HCT116 (cell line): ENCODE measurements around the gene STK35. TPM values are rescaled to one million over a fixed set of nuclear protein-coding genes. Genes with fewer than 3 reads are reported as not detected.
A peak's percentile ranks its signal among the peaks of the same experiment; 100 is the strongest.

Experiments used
- ATAC-seq: fragments of 200-7000 bp; cut with Tn5 transposase; 2 replicates; pipeline ENCODE4 v1.9.1; 2020; ENCODE audit warnings: mild to moderate bottlenecking, moderate library complexity
- BruUV-seq: library from RNA; stranded (reverse); fragments of 400-500 nt; replicated peaks from 2 replicates; lab custom pipeline; 2021; lab: Mats Ljungman, UMichigan
- CTCF ChIA-PET: fragments of 300-600 bp; sonication (Branson Sonifier 250); formaldehyde crosslinking; loops from one replicate; lab custom pipeline; 2021; ENCODE audit warnings: antibody characterized with exemption; lab: Charles Lee
- POLR2A ChIA-PET: fragments of 300-600, 350-600 bp; sonication (Branson Sonifier 250); formaldehyde crosslinking; loops from one replicate; lab custom pipeline; 2021; ENCODE audit warnings: antibody characterized with exemption; lab: Charles Lee
- RAD21 ChIA-PET, 2 experiments: fragments of 300-600 bp; sonication (Branson Sonifier 250); formaldehyde crosslinking; loops; one replicate each; lab custom pipeline; 2023; ENCODE audit warnings: low total read pairs in 2 of 2; ENCODE audit not compliant: uncharacterized antibody in 2 of 2, unreplicated experiment in 2 of 2, low non-redundant PET in 1 of 2; lab: Charles Lee
- DNase-seq: peaks from one replicate; pipeline ENCODE4 v3.0.0-alpha.2; 2010; ENCODE audit warnings: low read depth, low spot score
- H2AFZ ChIP-seq: fragments of 200-600 bp; shearing (Covaris generic), sonication (generic); 2 replicates; pipeline ENCODE4 v1.6.1; 2017; ENCODE audit warnings: low read depth, mixed run types, mixed read lengths, antibody characterized with exemption, low read length; ENCODE audit not compliant: poor library complexity, severe bottlenecking
- H3K27ac ChIP-seq: 2 replicates; pipeline ENCODE4 v1.5.1; 2012; ENCODE audit warnings: low read depth, low read length
- H3K27me3 ChIP-seq: fragments of 200-600 bp; sonication (generic); 2 replicates; pipeline ENCODE4 v1.6.1; 2016; ENCODE audit warnings: mixed run types, low read length, mixed read lengths; ENCODE audit not compliant: insufficient read depth
- H3K36me3 ChIP-seq, 2 experiments: fragments of 200-500 bp in 1 of 2; fragments of 200-600 bp in 1 of 2; sonication (Bioruptor generic) in 1 of 2; sonication (generic) in 1 of 2; 2 replicates each; pipeline versions ENCODE4 v1.5.1 to v1.6.1; 2014 to 2016; ENCODE audit warnings: low read length in 2 of 2, inconsistent platforms in 1 of 2, mixed read lengths in 1 of 2, mixed run types in 1 of 2; ENCODE audit not compliant: insufficient read depth in 2 of 2, control insufficient read depth in 1 of 2
- H3K4me1 ChIP-seq, 2 experiments: fragments of 200-600 bp in 1 of 2; sonication (generic) in 1 of 2; 2 replicates each; pipeline versions ENCODE4 v1.5.1 to v1.6.1; 2012 to 2017; ENCODE audit warnings: low read length in 2 of 2, inconsistent platforms in 1 of 2, mild to moderate bottlenecking in 1 of 2, mixed read lengths in 1 of 2, mixed run types in 1 of 2, moderate library complexity in 1 of 2; ENCODE audit not compliant: insufficient read depth in 2 of 2, control insufficient read depth in 1 of 2
- H3K4me2 ChIP-seq: fragments of 200-600 bp; sonication (generic); 2 replicates; pipeline ENCODE4 v1.6.1; 2017; ENCODE audit warnings: mixed run types, low read length, mixed read lengths
- H3K4me3 ChIP-seq, 2 experiments: fragments of 200-600 bp in 1 of 2; sonication (generic) in 1 of 2; replicated peaks in 1 of 2; 2 replicates each; pipeline ENCODE4 v1.5.1; 2011 to 2016; ENCODE audit warnings: low read length in 2 of 2, control low read depth in 1 of 2, low read depth in 1 of 2, mild to moderate bottlenecking in 1 of 2, mixed read lengths in 1 of 2, mixed run types in 1 of 2
- H3K79me2 ChIP-seq: fragments of 200-600 bp; sonication (generic); 2 replicates; pipeline ENCODE4 v1.6.1; 2017; ENCODE audit warnings: mild to moderate bottlenecking, mixed run types, low read length, moderate library complexity, mixed read lengths; ENCODE audit not compliant: insufficient read depth
- H3K9ac ChIP-seq: fragments of 200-600 bp; sonication (generic); 2 replicates; pipeline ENCODE4 v1.6.1; 2016; ENCODE audit warnings: low read length, mixed read lengths
- H3K9me2 ChIP-seq: fragments of 200-600 bp; sonication (generic), shearing (Covaris generic); 2 replicates; pipeline ENCODE4 v1.6.1; 2017; ENCODE audit warnings: mixed run types, mild to moderate bottlenecking, moderate library complexity; ENCODE audit not compliant: insufficient read depth
- H3K9me3 ChIP-seq, 2 experiments: fragments of 200-500 bp in 1 of 2; fragments of 200-600 bp in 1 of 2; sonication (Bioruptor generic) in 1 of 2; sonication (generic) in 1 of 2; 2 replicates each; pipeline ENCODE4 v1.6.1; 2014 to 2017; ENCODE audit warnings: low read length in 2 of 2, mixed read lengths in 2 of 2, inconsistent platforms in 1 of 2, low read depth in 1 of 2, mild to moderate bottlenecking in 1 of 2, mixed run types in 1 of 2, moderate library complexity in 1 of 2; ENCODE audit not compliant: control insufficient read depth in 1 of 2, insufficient read depth in 1 of 2
- H4K20me1 ChIP-seq: fragments of 200-600 bp; sonication (generic), shearing (Covaris generic); 2 replicates; pipeline ENCODE4 v1.6.1; 2017; ENCODE audit warnings: mixed run types, mild to moderate bottlenecking, moderate library complexity; ENCODE audit not compliant: insufficient read depth
- ATF3 ChIP-seq: IDR thresholded peaks from 2 replicates; pipeline ENCODE4 v1.6.1; 2012
- CEBPB ChIP-seq: IDR thresholded peaks from 2 replicates; pipeline ENCODE4 v1.6.1; 2012; ENCODE audit warnings: low read depth
- ELF1 ChIP-seq: IDR thresholded peaks from 2 replicates; pipeline ENCODE4 v1.6.1; 2012; ENCODE audit warnings: low read depth, borderline replicate concordance
- MAX ChIP-seq: IDR thresholded peaks from 2 replicates; pipeline ENCODE4 v1.6.1; 2012
- POLR2A ChIP-seq: IDR thresholded peaks from 2 replicates; pipeline ENCODE4 v1.7.0; 2011; ENCODE audit warnings: borderline replicate concordance; ENCODE audit not compliant: insufficient read depth, insufficient read length; ENCODE audit errors: extremely low read depth
- REST ChIP-seq: IDR thresholded peaks from 2 replicates; pipeline ENCODE4 v1.6.1; 2012; ENCODE audit warnings: low read depth
- SP1 ChIP-seq: IDR thresholded peaks from 2 replicates; pipeline ENCODE4 v1.6.1; 2012; ENCODE audit warnings: low read depth
- SRF ChIP-seq: IDR thresholded peaks from 2 replicates; pipeline ENCODE4 v1.6.1; 2012; ENCODE audit warnings: low read depth
- ZFX ChIP-seq: fragments of 450-650 bp; IDR thresholded peaks from 2 replicates; pipeline ENCODE4 v1.6.1; 2017
- intact Hi-C: fragments of 100-400 bp; cut with micrococcal nuclease; formaldehyde crosslinking; loops from 2 replicates; pipeline ENCODE4 v1.10.0; 2022
- total RNA-seq: library from RNA; stranded (reverse); gene quantifications from one replicate; pipeline ENCODE4 v1.2.1, GENCODE V29; 2021; ENCODE audit not compliant: unreplicated experiment

Gene STK35
- total RNA-seq, 1 experiment from 2014 or later = 32.8 TPM

- ChIA-PET POLR2A (no interaction called here), CTCF (no interaction called here), RAD21 (no interaction called here)
- H3K27ac ChIP-seq = no peak overlapping the region
- no peak overlapping the region for H3K4me2 ChIP-seq
- no peak overlapping the region for H3K9ac ChIP-seq
- H2AFZ ChIP-seq = no peak overlapping the region
- H3K36me3 ChIP-seq = no peaks in the 10 kb centered on the region
- DNase-seq = no peak
- intact Hi-C loops = no loop called here
- H4K20me1 ChIP-seq = no peaks in the 10 kb centered on the region
- no peaks in the 10 kb centered on the region for H3K79me2 ChIP-seq
- no peaks in the 10 kb centered on the region for H3K4me1 ChIP-seq
- peaks cover 59% of the 10 kb centered on the region for H3K27me3 ChIP-seq
- no TSS peak for BruUV-seq
- peak; percentile 76 for ATAC-seq
- H3K9me3 ChIP-seq = peaks cover 0 to 5% of the 10 kb centered on the region in 2 experiments; a peak in 2 of 4 replicates
- no peaks in the 10 kb centered on the region for H3K9me2 ChIP-seq
- no peak for TF ChIP-seq ZFX
- no peak for TF ChIP-seq REST
- no peak for TF ChIP-seq POLR2A
- peak; percentile 36; the same call in 1 of the 2 replicates for TF ChIP-seq SRF
- no peak for TF ChIP-seq MAX
- no peak for TF ChIP-seq SP1
- no peak for TF ChIP-seq CEBPB
- TF ChIP-seq ELF1 = no peak
- TF ChIP-seq ATF3 = no peak
- H3K4me3 ChIP-seq = no peak overlapping the region
Measured at GRCh38 chr20:2051946-2052345, 49.7 kb upstream of the STK35 start.
